ENCODE data around the gene MFAP1. TPM values are rescaled to one million over a fixed set of nuclear protein-coding genes. Genes with fewer than 3 reads are reported as not detected.
"Not testable (repeated sequence)": the region's sequence is repeated elsewhere in the genome, so short reads cannot be mapped to it uniquely, and the experiment has no call there.

The MFAP1 gene
- total RNA-seq = 10 to 100 TPM; 20.1 to 20.6 TPM
- polyA plus RNA-seq = 10 to 100 TPM; 13.7 to 19.2 TPM
- long read RNA-seq, donor 1, transcript MFAP1-201 (9 exons, 2,155 nt) = major isoform, 116 of 127 reads
- long read RNA-seq, donor 1, partial matches to known transcripts = 10 of 127 reads
- long read RNA-seq, donor 1, other reads (novel, unspliced or antisense) = 1 of 127 reads
- long read RNA-seq, donor 2, transcript MFAP1-201 (9 exons, 2,155 nt) = major isoform, 16 of 19 reads
- long read RNA-seq, donor 2, partial matches to known transcripts = 2 of 19 reads
- long read RNA-seq, donor 2, other reads (novel, unspliced or antisense) = 1 of 19 reads

- WGBS, 2 donors = 9% methylated on average over 46 of the region's 46 CpGs
- ATAC-seq (ENCODE audit: low FRiP score) (peak; percentile 95), DNase-seq (peak; percentile 95 to 97)
- H3K27me3 ChIP-seq (ENCODE audit: control insufficient read depth in 1 of 2, insufficient read depth in 2 of 2, low read length in 1 of 2) = no peaks in the 10 kb centered on the region
- H3K4me1 ChIP-seq (ENCODE audit: control insufficient read depth in 1 of 2, insufficient read depth in 2 of 2, low read length in 2 of 2) = no peaks in the 10 kb centered on the region
- intact Hi-C loops (cut with DNase I) = no loop called here
- peak within 1 kb of the TSS; percentile 88 to 98 for H3K4me3 ChIP-seq (ENCODE audit: low read length in 2 of 2)
- H3K36me3 ChIP-seq (ENCODE audit: control insufficient read depth in 1 of 2, insufficient read depth in 2 of 2, low read length in 1 of 2) = no peaks in the 10 kb centered on the region
- peak within 1 kb of the TSS in 1 of 2 donors; percentile 94 for H3K27ac ChIP-seq (ENCODE audit: low read depth in 1 of 2, low read length in 2 of 2)
- no peaks in the 10 kb centered on the region for H3K9me3 ChIP-seq (ENCODE audit: control insufficient read depth, low read length)
These were observed at the start of gene MFAP1 for GRCh38 chr15:43824302-43825246. MFAP1 (minus strand) TSS chr15:43824690; CDS start chr15:43824569, 121 bp downstream.

GRCh38 chr15:43873651-43874050, 49.2 kb upstream of the MFAP1 start:
- intact Hi-C loops (cut with DNase I) = loop anchor here (2.0 to 5.0 kb wide), 2 partner anchors 345 to 349 kb away; no protein-coding TSS in a partner anchor
- H3K4me3 ChIP-seq (ENCODE audit: low read length in 2 of 2) = no peak overlapping the region
- H3K36me3 ChIP-seq (ENCODE audit: control insufficient read depth in 1 of 2, insufficient read depth in 2 of 2, low read length in 1 of 2) = no peaks in the 10 kb centered on the region
- H3K4me1 ChIP-seq (ENCODE audit: control insufficient read depth in 1 of 2, insufficient read depth in 2 of 2, low read length in 2 of 2) = no peaks in the 10 kb centered on the region
- no peak for DNase-seq
- H3K9me3 ChIP-seq (ENCODE audit: control insufficient read depth, low read length) = no peaks in the 10 kb centered on the region
- H3K27me3 ChIP-seq (ENCODE audit: control insufficient read depth in 1 of 2, insufficient read depth in 2 of 2, low read length in 1 of 2) = no peaks in the 10 kb centered on the region
- ATAC-seq (ENCODE audit: low FRiP score) = no peak
- H3K27ac ChIP-seq (ENCODE audit: low read depth in 1 of 2, low read length in 2 of 2) = no peak overlapping the region
- 95% methylated on average over 10 of the region's 10 CpGs for WGBS, 2 donors

- no peaks in the 10 kb centered on the region for H3K9me3 ChIP-seq (ENCODE audit: control insufficient read depth, low read length)
- no peaks in the 10 kb centered on the region for H3K36me3 ChIP-seq (ENCODE audit: control insufficient read depth in 1 of 2, insufficient read depth in 2 of 2, low read length in 1 of 2)
- WGBS, 2 donors = 21 to 22% methylated on average over 6 of the region's 6 CpGs
- peak; percentile 71 for ATAC-seq (ENCODE audit: low FRiP score)
- DNase-seq = no peak
- intact Hi-C loops (cut with DNase I) = loop anchor here (2.0 to 5.0 kb wide), 2 partner anchors 346 to 350 kb away; no protein-coding TSS in a partner anchor
- H3K27me3 ChIP-seq (ENCODE audit: control insufficient read depth in 1 of 2, insufficient read depth in 2 of 2, low read length in 1 of 2) = no peaks in the 10 kb centered on the region
- no peaks in the 10 kb centered on the region for H3K4me1 ChIP-seq (ENCODE audit: control insufficient read depth in 1 of 2, insufficient read depth in 2 of 2, low read length in 2 of 2)
- H3K27ac ChIP-seq (ENCODE audit: low read depth in 1 of 2, low read length in 2 of 2) = no peak overlapping the region
- H3K4me3 ChIP-seq (ENCODE audit: low read length in 2 of 2) = no peak overlapping the region
These were observed 48.0 kb upstream of the MFAP1 start for GRCh38 chr15:43872416-43873020.

GRCh38 chr15:43871835-43872234, 47.3 kb upstream of the MFAP1 start:
- no peak overlapping the region for H3K4me3 ChIP-seq (ENCODE audit: low read length in 2 of 2)
- ATAC-seq (ENCODE audit: low FRiP score) (no peak), DNase-seq (no peak)
- no peaks in the 10 kb centered on the region for H3K4me1 ChIP-seq (ENCODE audit: control insufficient read depth in 1 of 2, insufficient read depth in 2 of 2, low read length in 2 of 2)
- H3K36me3 ChIP-seq (ENCODE audit: control insufficient read depth in 1 of 2, insufficient read depth in 2 of 2, low read length in 1 of 2) = no peaks in the 10 kb centered on the region
- no peaks in the 10 kb centered on the region for H3K27me3 ChIP-seq (ENCODE audit: control insufficient read depth in 1 of 2, insufficient read depth in 2 of 2, low read length in 1 of 2)
- no peaks in the 10 kb centered on the region for H3K9me3 ChIP-seq (ENCODE audit: control insufficient read depth, low read length)
- intact Hi-C loops (cut with DNase I) = loop anchor here (2.0 to 5.0 kb wide), 2 partner anchors 347 to 350 kb away; no protein-coding TSS in a partner anchor
- H3K27ac ChIP-seq (ENCODE audit: low read depth in 1 of 2, low read length in 2 of 2) = no peak overlapping the region
- WGBS, 2 donors = 94% methylated on average over 2 of the region's 2 CpGs

GRCh38 chr15:43868406-43868805, 43.9 kb upstream of the MFAP1 start:
- Histone ChIP-seq H3K4me1 (ENCODE audit: control insufficient read depth in 1 of 2, insufficient read depth in 2 of 2, low read length in 2 of 2) (no peaks in the 10 kb centered on the region), H3K9me3 (ENCODE audit: control insufficient read depth, low read length) (no peaks in the 10 kb centered on the region), H3K36me3 (ENCODE audit: control insufficient read depth in 1 of 2, insufficient read depth in 2 of 2, low read length in 1 of 2) (no peaks in the 10 kb centered on the region), H3K27me3 (ENCODE audit: control insufficient read depth in 1 of 2, insufficient read depth in 2 of 2, low read length in 1 of 2) (no peaks in the 10 kb centered on the region), H3K4me3 (ENCODE audit: low read length in 2 of 2) (no peak overlapping the region), H3K27ac (ENCODE audit: low read depth in 1 of 2, low read length in 2 of 2) (no peak overlapping the region)
- intact Hi-C loops (cut with DNase I) = no loop called here
- DNase-seq (no peak), ATAC-seq (ENCODE audit: low FRiP score) (no peak)
- WGBS, 2 donors = 84 to 86% methylated on average over 2 of the region's 2 CpGs

GRCh38 chr15:43867096-43867495, 42.6 kb upstream of the MFAP1 start:
- no peak overlapping the region for H3K27ac ChIP-seq (ENCODE audit: low read depth in 1 of 2, low read length in 2 of 2)
- no peaks in the 10 kb centered on the region for H3K36me3 ChIP-seq (ENCODE audit: control insufficient read depth in 1 of 2, insufficient read depth in 2 of 2, low read length in 1 of 2)
- no peaks in the 10 kb centered on the region for H3K27me3 ChIP-seq (ENCODE audit: control insufficient read depth in 1 of 2, insufficient read depth in 2 of 2, low read length in 1 of 2)
- no peak for ATAC-seq (ENCODE audit: low FRiP score)
- no peak for DNase-seq
- intact Hi-C loops (cut with DNase I) = no loop called here
- no peaks in the 10 kb centered on the region for H3K4me1 ChIP-seq (ENCODE audit: control insufficient read depth in 1 of 2, insufficient read depth in 2 of 2, low read length in 2 of 2)
- 90 to 92% methylated on average over 5 of the region's 5 CpGs for WGBS, 2 donors
- H3K9me3 ChIP-seq (ENCODE audit: control insufficient read depth, low read length) = no peaks in the 10 kb centered on the region
- H3K4me3 ChIP-seq (ENCODE audit: low read length in 2 of 2) = no peak overlapping the region

- H3K27ac ChIP-seq (ENCODE audit: low read depth in 1 of 2, low read length in 2 of 2); H3K36me3 ChIP-seq (ENCODE audit: control insufficient read depth in 1 of 2, insufficient read depth in 2 of 2, low read length in 1 of 2); H3K4me3 ChIP-seq (ENCODE audit: low read length in 2 of 2); DNase-seq; H3K4me1 ChIP-seq (ENCODE audit: control insufficient read depth in 1 of 2, insufficient read depth in 2 of 2, low read length in 2 of 2); H3K9me3 ChIP-seq (ENCODE audit: control insufficient read depth, low read length); intact Hi-C loops (cut with DNase I); ATAC-seq (ENCODE audit: low FRiP score); H3K27me3 ChIP-seq (ENCODE audit: control insufficient read depth in 1 of 2, insufficient read depth in 2 of 2, low read length in 1 of 2): not testable (repeated sequence)
- WGBS, 2 donors = 87 to 98% methylated on average over 8 to 10 of the region's 10 CpGs
These were observed 42.1 kb upstream of the MFAP1 start for GRCh38 chr15:43866636-43867035.

GRCh38 chr15:43859546-43859945, 35.1 kb upstream of the MFAP1 start:
- H3K4me3 ChIP-seq (ENCODE audit: low read length in 2 of 2) = no peak overlapping the region
- no peaks in the 10 kb centered on the region for H3K36me3 ChIP-seq (ENCODE audit: control insufficient read depth in 1 of 2, insufficient read depth in 2 of 2, low read length in 1 of 2)
- DNase-seq (no peak), ATAC-seq (ENCODE audit: low FRiP score) (no peak)
- no peak overlapping the region for H3K27ac ChIP-seq (ENCODE audit: low read depth in 1 of 2, low read length in 2 of 2)
- intact Hi-C loops (cut with DNase I) = no loop called here
- H3K27me3 ChIP-seq (ENCODE audit: control insufficient read depth in 1 of 2, insufficient read depth in 2 of 2, low read length in 1 of 2) = no peaks in the 10 kb centered on the region
- WGBS, 2 donors = 80 to 84% methylated on average over 4 of the region's 4 CpGs
- no peaks in the 10 kb centered on the region for H3K9me3 ChIP-seq (ENCODE audit: control insufficient read depth, low read length)
- no peaks in the 10 kb centered on the region for H3K4me1 ChIP-seq (ENCODE audit: control insufficient read depth in 1 of 2, insufficient read depth in 2 of 2, low read length in 2 of 2)
